T-helper 22 cell (primary cell): Measurements from ENCODE around the gene FYTTD1.

ENCODE experiments used
- DNase-seq: peaks from one replicate; pipeline ENCODE4 v3.0.0-alpha.2; 2020; ENCODE audit warnings: low read depth

The FYTTD1 gene

GRCh38 chr3:197836244-197836643 is 86.6 kb downstream of the FYTTD1 start:
- DNase-seq: no peak
